ENCODE results near the gene RNF111.

RNF111 gene

GRCh38 chr15:58957101-58957973 lies 30.1 kb upstream of the RNF111 start:
- TF ChIP-seq TAF1 (IDR thresholded peaks at IDR 0.05; ENCODE audit: borderline replicate concordance, insufficient read depth, low read length) = no peak
- TF ChIP-seq, protein P1, sequence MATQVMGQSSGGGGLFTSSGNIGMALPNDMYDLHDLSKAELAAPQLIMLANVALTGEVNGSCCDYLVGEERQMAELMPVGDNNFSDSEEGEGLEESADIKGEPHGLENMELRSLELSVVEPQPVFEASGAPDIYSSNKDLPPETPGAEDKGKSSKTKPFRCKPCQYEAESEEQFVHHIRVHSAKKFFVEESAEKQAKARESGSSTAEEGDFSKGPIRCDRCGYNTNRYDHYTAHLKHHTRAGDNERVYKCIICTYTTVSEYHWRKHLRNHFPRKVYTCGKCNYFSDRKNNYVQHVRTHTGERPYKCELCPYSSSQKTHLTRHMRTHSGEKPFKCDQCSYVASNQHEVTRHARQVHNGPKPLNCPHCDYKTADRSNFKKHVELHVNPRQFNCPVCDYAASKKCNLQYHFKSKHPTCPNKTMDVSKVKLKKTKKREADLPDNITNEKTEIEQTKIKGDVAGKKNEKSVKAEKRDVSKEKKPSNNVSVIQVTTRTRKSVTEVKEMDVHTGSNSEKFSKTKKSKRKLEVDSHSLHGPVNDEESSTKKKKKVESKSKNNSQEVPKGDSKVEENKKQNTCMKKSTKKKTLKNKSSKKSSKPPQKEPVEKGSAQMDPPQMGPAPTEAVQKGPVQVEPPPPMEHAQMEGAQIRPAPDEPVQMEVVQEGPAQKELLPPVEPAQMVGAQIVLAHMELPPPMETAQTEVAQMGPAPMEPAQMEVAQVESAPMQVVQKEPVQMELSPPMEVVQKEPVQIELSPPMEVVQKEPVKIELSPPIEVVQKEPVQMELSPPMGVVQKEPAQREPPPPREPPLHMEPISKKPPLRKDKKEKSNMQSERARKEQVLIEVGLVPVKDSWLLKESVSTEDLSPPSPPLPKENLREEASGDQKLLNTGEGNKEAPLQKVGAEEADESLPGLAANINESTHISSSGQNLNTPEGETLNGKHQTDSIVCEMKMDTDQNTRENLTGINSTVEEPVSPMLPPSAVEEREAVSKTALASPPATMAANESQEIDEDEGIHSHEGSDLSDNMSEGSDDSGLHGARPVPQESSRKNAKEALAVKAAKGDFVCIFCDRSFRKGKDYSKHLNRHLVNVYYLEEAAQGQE (IDR thresholded peaks at IDR 0.05; ENCODE audit: insufficient read depth in 1 of 2, low read depth in 2 of 2, low read length in 2 of 2) = no peak

GRCh38 chr15:58958811-58959210 lies 28.7 kb upstream of the RNF111 start:
- TF ChIP-seq FOXP2 (optimal IDR thresholded peaks at IDR 0.05; ENCODE audit: borderline replicate concordance, extremely low read depth, extremely low read length, insufficient read depth) = no peak
- TF ChIP-seq POLR2AphosphoS5 (IDR thresholded peaks at IDR 0.05; ENCODE audit: low read depth, low read length) = no peak
- TF ChIP-seq SIN3A (IDR thresholded peaks at IDR 0.05; ENCODE audit: borderline replicate concordance, insufficient read depth, low read length) = no peak
- TF ChIP-seq TAF1 (IDR thresholded peaks at IDR 0.05; ENCODE audit: borderline replicate concordance, insufficient read depth, low read length) = no peak
- TF ChIP-seq, protein P1 (IDR thresholded peaks at IDR 0.05; ENCODE audit: insufficient read depth in 1 of 2, low read depth in 2 of 2, low read length in 2 of 2) = no peak

- TF ChIP-seq FOXP2 (optimal IDR thresholded peaks at IDR 0.05; ENCODE audit: borderline replicate concordance, extremely low read depth, extremely low read length, insufficient read depth) = no peak
- TF ChIP-seq TAF1 (IDR thresholded peaks at IDR 0.05; ENCODE audit: borderline replicate concordance, insufficient read depth, low read length) = no peak
- TF ChIP-seq SIN3A (IDR thresholded peaks at IDR 0.05; ENCODE audit: borderline replicate concordance, insufficient read depth, low read length) = no peak
- TF ChIP-seq, protein P1 (IDR thresholded peaks at IDR 0.05; ENCODE audit: insufficient read depth in 1 of 2, low read depth in 2 of 2, low read length in 2 of 2) = no peak
- no peak for TF ChIP-seq POLR2AphosphoS5 (IDR thresholded peaks at IDR 0.05; ENCODE audit: low read depth, low read length)
Observed at GRCh38 chr15:58962136-58962535, 25.3 kb upstream of the RNF111 start.

DNA sequence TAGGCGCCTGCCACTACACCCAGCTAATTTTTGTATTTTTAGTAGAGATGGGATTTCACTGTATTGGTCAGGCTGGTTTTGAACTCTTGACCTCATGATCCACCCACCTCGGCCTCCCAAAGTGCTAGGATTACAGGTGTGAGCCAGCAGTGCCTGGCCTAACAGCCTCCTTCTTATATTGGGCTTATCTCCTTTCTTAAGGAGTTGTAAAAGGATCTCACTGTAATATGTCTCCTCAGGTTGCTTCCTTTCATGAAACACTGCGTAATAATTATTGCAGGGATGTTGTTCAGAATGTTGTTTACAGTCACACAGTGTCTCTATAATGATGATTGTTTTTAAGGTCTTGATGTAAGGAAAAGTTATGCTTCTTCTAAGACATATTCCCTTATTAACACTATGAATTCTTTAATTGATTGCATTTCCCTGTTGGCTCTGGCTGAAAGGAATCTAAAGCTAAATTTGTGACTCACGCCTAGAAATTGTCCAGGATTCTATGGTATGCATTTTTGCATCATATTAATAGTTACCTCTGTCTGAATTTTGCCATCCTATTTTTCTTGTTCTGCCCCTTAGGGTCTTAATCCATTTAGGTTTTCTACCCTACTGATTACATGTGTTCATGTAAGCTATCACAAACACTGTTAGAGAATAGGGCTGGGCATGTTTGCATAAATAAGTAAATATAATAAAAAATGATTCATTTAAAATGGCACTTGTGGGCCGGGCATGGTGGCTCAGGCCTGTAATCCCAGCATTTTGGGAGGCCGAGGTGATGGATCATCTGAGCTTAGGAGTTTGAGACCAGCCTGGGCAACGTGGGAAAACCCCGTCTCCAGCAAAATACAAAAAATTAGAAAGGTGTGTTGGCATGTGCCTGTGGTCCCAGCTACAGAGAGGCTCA lies 24.5 kb upstream of the RNF111 start:
- no peak for TF ChIP-seq TAF1 (IDR thresholded peaks at IDR 0.05; ENCODE audit: borderline replicate concordance, insufficient read depth, low read length)
- TF ChIP-seq, protein P1 (IDR thresholded peaks at IDR 0.05; ENCODE audit: insufficient read depth in 1 of 2, low read depth in 2 of 2, low read length in 2 of 2) = no peak

Data from PFSK-1 (cell line).